ENCODE results near the gene ARHGAP24. TPM values are rescaled to one million over a fixed set of nuclear protein-coding genes. Genes with fewer than 3 reads are reported as not detected.

ARHGAP24 gene
- total and polyA plus RNA-seq, 2 donors (not counting 1 experiment from before 2014, with no cell fraction given): 48.4 to 141 TPM

DNA sequence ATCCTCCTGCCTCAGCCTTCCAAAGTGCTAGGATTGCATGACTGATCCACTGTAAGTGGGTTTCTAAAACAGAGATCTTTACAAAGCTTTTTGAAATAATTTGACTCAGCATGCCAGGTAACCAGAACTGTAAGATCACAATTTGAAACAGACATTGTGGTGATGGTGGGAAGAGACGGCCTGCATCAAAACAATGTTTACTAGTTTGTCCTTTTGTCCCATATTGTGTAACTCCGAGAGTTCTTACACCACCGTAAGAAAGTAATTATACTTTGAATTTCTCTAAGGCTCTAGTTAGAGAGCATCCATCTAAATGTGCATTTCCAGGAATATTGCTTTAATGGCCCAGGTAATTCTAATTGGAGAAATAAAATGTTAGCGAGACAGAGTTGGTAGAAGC, 594 bp upstream of the ARHGAP24 start:
- H3K4me1 Mint-ChIP-seq: peaks cover 44% of the 10 kb centered on the region
- Histone ChIP-seq H3K4me3 (ENCODE audit: control extremely low read depth in 1 of 5, extremely low read depth in 1 of 5, insufficient read depth in 1 of 5, low read depth in 2 of 5, low read length in 4 of 5) (peak overlapping the region; percentile 62 to 86 (median 72)), H2AFZ (ENCODE audit: insufficient read depth, low read depth, low read length, poor library complexity, severe bottlenecking) (peak overlapping the region; percentile 79), H3K9me3 (ENCODE audit: control extremely low read depth in 1 of 3, control insufficient read depth in 2 of 3, insufficient read depth in 1 of 3, low read length in 2 of 3) (no peaks in the 10 kb centered on the region), H3K4me2 (replicated peaks; ENCODE audit: low read depth, low read length, poor library complexity, severe bottlenecking) (peak overlapping the region; percentile 75), H3K79me2 (ENCODE audit: control insufficient read depth, insufficient read depth, low read length) (peaks cover 55% of the 10 kb centered on the region), H3K27ac (ENCODE audit: low read length in 2 of 2) (peak overlapping the region; percentile 91), H3K36me3 (replicated peaks in 1 of 2; ENCODE audit: control extremely low read depth in 1 of 2, control insufficient read depth in 1 of 2, extremely low read depth in 1 of 2, insufficient read depth in 2 of 2, low read length in 1 of 2) (no peaks in the 10 kb centered on the region), H3K27me3 (replicated peaks in 1 of 4; ENCODE audit: control extremely low read depth in 1 of 4, control insufficient read depth in 3 of 4, insufficient read depth in 4 of 4, low read length in 3 of 4) (no peaks in the 10 kb centered on the region), H4K20me1 (ENCODE audit: control insufficient read depth, insufficient read depth, low read length, poor library complexity, severe bottlenecking) (no peaks in the 10 kb centered on the region), H3K4me1 (ENCODE audit: control insufficient read depth in 2 of 2, insufficient read depth in 2 of 2, low read length in 2 of 2) (peaks cover 29 to 31% of the 10 kb centered on the region in 2 donors), H3K9ac (ENCODE audit: low read length) (peak overlapping the region; percentile 76)
- ChIA-PET CTCF (interaction anchor here (0.8 to 3.3 kb wide), 9 partner anchors 12 to 323 kb away, joined by 3 to 30 read pairs (median 4); no protein-coding TSS in a partner anchor), POLR2A (interaction anchor here (0.9 to 1.5 kb wide), 4 partner anchors 57 to 185 kb away, joined by 3 to 10 read pairs (median 4); no protein-coding TSS in a partner anchor)
- ATAC-seq (ENCODE audit: low read depth) (no peak), DNase-seq (no peak)
- peak overlapping the region; percentile 98 for H3K4me3 Mint-ChIP-seq
- H3K9me3 Mint-ChIP-seq (ENCODE audit: insufficient read depth): no peaks in the 10 kb centered on the region
- H3K27ac Mint-ChIP-seq: peak overlapping the region; percentile 99
- no peaks in the 10 kb centered on the region for H3K27me3 Mint-ChIP-seq
- TF ChIP-seq, protein P1, sequence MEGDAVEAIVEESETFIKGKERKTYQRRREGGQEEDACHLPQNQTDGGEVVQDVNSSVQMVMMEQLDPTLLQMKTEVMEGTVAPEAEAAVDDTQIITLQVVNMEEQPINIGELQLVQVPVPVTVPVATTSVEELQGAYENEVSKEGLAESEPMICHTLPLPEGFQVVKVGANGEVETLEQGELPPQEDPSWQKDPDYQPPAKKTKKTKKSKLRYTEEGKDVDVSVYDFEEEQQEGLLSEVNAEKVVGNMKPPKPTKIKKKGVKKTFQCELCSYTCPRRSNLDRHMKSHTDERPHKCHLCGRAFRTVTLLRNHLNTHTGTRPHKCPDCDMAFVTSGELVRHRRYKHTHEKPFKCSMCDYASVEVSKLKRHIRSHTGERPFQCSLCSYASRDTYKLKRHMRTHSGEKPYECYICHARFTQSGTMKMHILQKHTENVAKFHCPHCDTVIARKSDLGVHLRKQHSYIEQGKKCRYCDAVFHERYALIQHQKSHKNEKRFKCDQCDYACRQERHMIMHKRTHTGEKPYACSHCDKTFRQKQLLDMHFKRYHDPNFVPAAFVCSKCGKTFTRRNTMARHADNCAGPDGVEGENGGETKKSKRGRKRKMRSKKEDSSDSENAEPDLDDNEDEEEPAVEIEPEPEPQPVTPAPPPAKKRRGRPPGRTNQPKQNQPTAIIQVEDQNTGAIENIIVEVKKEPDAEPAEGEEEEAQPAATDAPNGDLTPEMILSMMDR (IDR thresholded peaks at IDR 0.05): no peak
- no peak for TF ChIP-seq EZH2 (IDR thresholded peaks at IDR 0.05; ENCODE audit: borderline replicate concordance, insufficient read depth, low read depth, low read length, poor library complexity, severe bottlenecking)
- intact Hi-C loops (cut with micrococcal nuclease): loop anchor here (2.0 kb wide), 3 partner anchors 82 to 274 kb away; no protein-coding TSS in a partner anchor
- 100% methylated on average over 1 of the region's 4 CpGs for WGBS (ENCODE audit: insufficient coverage)

DNA sequence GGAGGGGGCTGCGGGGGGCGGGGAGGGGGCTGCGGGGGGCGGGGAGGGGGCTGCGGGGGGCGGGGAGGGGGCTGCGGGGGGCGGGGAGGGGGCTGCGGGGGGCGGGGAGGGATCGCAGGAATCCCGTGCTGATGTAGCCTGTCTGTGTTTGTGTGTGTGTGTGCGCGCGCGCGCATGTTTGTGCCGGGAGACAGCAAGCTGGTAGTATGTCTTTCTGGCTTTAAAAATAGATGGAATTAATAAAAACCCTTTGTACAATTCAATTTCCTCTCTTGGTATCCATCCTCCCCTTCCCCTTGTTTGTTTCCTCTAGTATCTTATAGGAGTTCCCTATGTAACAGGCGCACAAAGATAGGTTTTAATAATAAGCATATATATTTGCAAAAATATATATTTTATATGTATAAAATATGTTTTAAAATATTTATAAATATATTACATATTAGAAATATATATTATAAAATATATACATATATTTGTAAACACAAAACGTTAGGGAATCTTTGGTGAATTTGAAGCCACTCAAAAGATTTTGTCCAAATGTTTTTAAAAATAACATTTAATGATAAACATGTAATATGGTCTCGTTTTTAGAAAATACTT, 782 bp downstream of the ARHGAP24 start:
- Histone ChIP-seq H3K36me3 (replicated peaks in 1 of 2; ENCODE audit: control extremely low read depth in 1 of 2, control insufficient read depth in 1 of 2, extremely low read depth in 1 of 2, insufficient read depth in 2 of 2, low read length in 1 of 2) (no peaks in the 10 kb centered on the region), H3K9me3 (ENCODE audit: control extremely low read depth in 1 of 3, control insufficient read depth in 2 of 3, insufficient read depth in 1 of 3, low read length in 2 of 3) (no peaks in the 10 kb centered on the region), H3K4me1 (ENCODE audit: control insufficient read depth in 2 of 2, insufficient read depth in 2 of 2, low read length in 2 of 2) (peaks cover 34 to 44% of the 10 kb centered on the region in 2 donors), H3K9ac (ENCODE audit: low read length) (peak overlapping the region; percentile 76), H4K20me1 (ENCODE audit: control insufficient read depth, insufficient read depth, low read length, poor library complexity, severe bottlenecking) (no peaks in the 10 kb centered on the region), H3K79me2 (ENCODE audit: control insufficient read depth, insufficient read depth, low read length) (peaks cover 69% of the 10 kb centered on the region), H2AFZ (ENCODE audit: insufficient read depth, low read depth, low read length, poor library complexity, severe bottlenecking) (peak overlapping the region; percentile 79), H3K27me3 (replicated peaks in 1 of 4; ENCODE audit: control extremely low read depth in 1 of 4, control insufficient read depth in 3 of 4, insufficient read depth in 4 of 4, low read length in 3 of 4) (no peaks in the 10 kb centered on the region), H3K27ac (ENCODE audit: low read length in 2 of 2) (peak overlapping the region; percentile 91), H3K4me3 (ENCODE audit: control extremely low read depth in 1 of 5, extremely low read depth in 1 of 5, insufficient read depth in 1 of 5, low read depth in 2 of 5, low read length in 4 of 5) (peak overlapping the region; percentile 62 to 86 (median 72)), H3K4me2 (replicated peaks; ENCODE audit: low read depth, low read length, poor library complexity, severe bottlenecking) (peak overlapping the region; percentile 75)
- TF ChIP-seq, protein P1 (IDR thresholded peaks at IDR 0.05): no peak
- no peak for TF ChIP-seq EZH2 (IDR thresholded peaks at IDR 0.05; ENCODE audit: borderline replicate concordance, insufficient read depth, low read depth, low read length, poor library complexity, severe bottlenecking)
- POLR2A ChIA-PET: interaction anchor here (0.7 to 1.5 kb wide), 6 partner anchors 80 to 304 kb away, joined by 3 to 10 read pairs (median 3); no protein-coding TSS in a partner anchor
- H3K27ac Mint-ChIP-seq: peak overlapping the region; percentile 99
- H3K9me3 Mint-ChIP-seq (ENCODE audit: insufficient read depth): no peaks in the 10 kb centered on the region
- ATAC-seq (ENCODE audit: low read depth) (no peak), DNase-seq (no peak)
- peak overlapping the region; percentile 98 for H3K4me3 Mint-ChIP-seq
- H3K4me1 Mint-ChIP-seq: peaks cover 54% of the 10 kb centered on the region
- H3K27me3 Mint-ChIP-seq: no peaks in the 10 kb centered on the region
- CTCF ChIA-PET: interaction anchor here (0.9 to 3.3 kb wide), 7 partner anchors 16 to 272 kb away, joined by 3 to 30 read pairs (median 4); no protein-coding TSS in a partner anchor
- intact Hi-C loops (cut with micrococcal nuclease): loop anchor here (1.0 to 5.0 kb wide), 8 partner anchors 8 to 273 kb away; no protein-coding TSS in a partner anchor
- WGBS (ENCODE audit: insufficient coverage): no CpG with 5 or more reads among the region's 21 CpGs
